WTC11 (cell line): ENCODE data around the gene CEP85L. TPM values are rescaled to one million over a fixed set of nuclear protein-coding genes. Genes with fewer than 3 reads are reported as not detected.

ENCODE experiments used
- ATAC-seq: fragments of 200-7000 bp; cut with Tn5 transposase; 2 replicates; pipeline ENCODE4 v1.10.0; 2021; ENCODE audit warnings: mild to moderate bottlenecking, moderate library complexity
- CTCF ChIA-PET: fragments of 300-600 bp; sonication (Branson Sonifier 250); formaldehyde crosslinking; loops from one replicate; lab custom pipeline; 2021; ENCODE audit warnings: antibody characterized with exemption; lab: Charles Lee
- POLR2A ChIA-PET: fragments of 350-600 bp; sonication (Branson Sonifier 250); formaldehyde crosslinking; loops from one replicate; lab custom pipeline; 2021; ENCODE audit warnings: antibody characterized with exemption; lab: Charles Lee
- DNase-seq: peaks from one replicate; pipeline ENCODE4 v3.0.0; 2021; ENCODE audit warnings: low spot score
- H3K27ac Mint-ChIP-seq: 2 replicates; pipeline ENCODE4 v1.8.0; 2021; ENCODE audit warnings: mixed read lengths
- H3K27me3 Mint-ChIP-seq: 2 replicates; pipeline ENCODE4 v1.8.0; 2021; ENCODE audit warnings: low read depth, mild to moderate bottlenecking, moderate library complexity, mixed read lengths
- H3K36me3 Mint-ChIP-seq: 2 replicates; pipeline ENCODE4 v1.8.0; 2021; ENCODE audit warnings: mixed read lengths
- H3K4me1 Mint-ChIP-seq: 2 replicates; pipeline ENCODE4 v1.8.0; 2022; ENCODE audit warnings: mixed read lengths
- H3K4me3 Mint-ChIP-seq: 2 replicates; pipeline ENCODE4 v1.8.0; 2021; ENCODE audit warnings: mild to moderate bottlenecking, moderate library complexity, mixed read lengths
- H3K9me3 Mint-ChIP-seq: 2 replicates; pipeline ENCODE4 v1.8.0; 2021; ENCODE audit warnings: mixed read lengths
- ATF3 ChIP-seq: sonication (generic); formaldehyde crosslinking; conservative IDR thresholded peaks from 2 replicates; pipeline ENCODE4 v1.8.1; 2022; ENCODE audit warnings: mild to moderate bottlenecking, missing genetic modification reagents
- CBFB ChIP-seq: sonication (generic); formaldehyde crosslinking; IDR thresholded peaks from 2 replicates; pipeline ENCODE4 v1.8.1; 2022; ENCODE audit warnings: mild to moderate bottlenecking, low read depth, missing genetic modification reagents
- EMX1 ChIP-seq: fragments of 250-450 bp; sonication (Bioruptor Pico); IDR thresholded peaks from 2 replicates; pipeline ENCODE4 v1.8.0; 2021; ENCODE audit warnings: mild to moderate bottlenecking
- FOXK1 ChIP-seq: sonication (generic); formaldehyde crosslinking; IDR thresholded peaks from 2 replicates; pipeline ENCODE4 v1.8.0; 2022; ENCODE audit warnings: mild to moderate bottlenecking, moderate library complexity, missing genetic modification reagents
- FOXP4 ChIP-seq: sonication (generic); formaldehyde crosslinking; IDR thresholded peaks from 2 replicates; pipeline ENCODE4 v1.8.0; 2022; ENCODE audit warnings: mild to moderate bottlenecking, missing genetic modification reagents
- JAZF1 ChIP-seq: fragments of 250-450 bp; sonication (Bioruptor Pico); IDR thresholded peaks from 2 replicates; pipeline ENCODE4 v1.9.0; 2021; ENCODE audit warnings: moderate library complexity, mild to moderate bottlenecking, inconsistent platforms
- NR2C2 ChIP-seq: sonication (generic); formaldehyde crosslinking; IDR thresholded peaks from 2 replicates; pipeline ENCODE4 v1.8.0; 2022; ENCODE audit warnings: mild to moderate bottlenecking, missing genetic modification reagents
- PRRX2 ChIP-seq: fragments of 250-450 bp; sonication (Bioruptor Pico); IDR thresholded peaks from 2 replicates; pipeline ENCODE4 v1.8.0; 2021; ENCODE audit warnings: mild to moderate bottlenecking
- ZBTB21 ChIP-seq: sonication (generic); formaldehyde crosslinking; IDR thresholded peaks from 2 replicates; pipeline ENCODE4 v1.8.1; 2023; ENCODE audit warnings: mild to moderate bottlenecking, missing genetic modification reagents, borderline replicate concordance
- total RNA-seq: library from RNA; stranded (reverse); gene quantifications from 3 replicates; pipeline ENCODE4 v1.2.3, GENCODE V29; 2021
- TF ChIP-seq, protein P1 (sequence below): sonication (generic); formaldehyde crosslinking; IDR thresholded peaks from 2 replicates; pipeline ENCODE4 v1.8.1; 2022; ENCODE audit warnings: low read depth, mild to moderate bottlenecking, moderate library complexity, missing genetic modification reagents, borderline replicate concordance
- TF ChIP-seq, protein P2 (sequence below): sonication (generic); formaldehyde crosslinking; IDR thresholded peaks from 2 replicates; pipeline ENCODE4 v1.8.0; 2022; ENCODE audit warnings: missing genetic modification reagents
- TF ChIP-seq, protein P3 (sequence below): fragments of 250-450 bp; sonication (Bioruptor Pico); IDR thresholded peaks from 2 replicates; pipeline ENCODE4 v1.9.0; 2021; ENCODE audit warnings: mild to moderate bottlenecking, borderline replicate concordance
- TF ChIP-seq, protein P4 (sequence below): fragments of 250-450 bp; sonication (Bioruptor Pico); conservative IDR thresholded peaks from 2 replicates; pipeline ENCODE4 v1.9.0; 2021; ENCODE audit warnings: mild to moderate bottlenecking

CEP85L gene
- total RNA-seq, 1 experiment from 2014 or later = 32.5 TPM

DNA sequence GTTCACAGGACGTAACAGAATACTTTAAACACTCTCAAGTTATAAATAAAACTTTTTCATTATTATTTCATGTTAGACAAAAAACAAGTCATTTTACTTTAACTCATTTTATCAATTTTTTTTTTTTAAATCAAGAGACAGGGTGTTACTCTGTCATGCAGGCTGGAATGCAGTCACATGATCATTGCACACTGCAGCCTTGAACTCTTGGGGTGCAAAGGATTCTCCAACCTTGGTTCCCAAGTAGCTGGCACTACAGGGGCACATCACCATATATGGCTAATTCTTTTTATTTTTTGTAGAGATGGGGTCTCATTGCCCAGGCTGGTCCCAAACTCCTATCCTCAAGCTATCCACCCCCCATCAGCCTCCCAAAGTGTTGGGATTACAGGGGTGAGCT, 89.1 kb downstream of the CEP85L start (continued):
- TF ChIP-seq, protein P1, sequence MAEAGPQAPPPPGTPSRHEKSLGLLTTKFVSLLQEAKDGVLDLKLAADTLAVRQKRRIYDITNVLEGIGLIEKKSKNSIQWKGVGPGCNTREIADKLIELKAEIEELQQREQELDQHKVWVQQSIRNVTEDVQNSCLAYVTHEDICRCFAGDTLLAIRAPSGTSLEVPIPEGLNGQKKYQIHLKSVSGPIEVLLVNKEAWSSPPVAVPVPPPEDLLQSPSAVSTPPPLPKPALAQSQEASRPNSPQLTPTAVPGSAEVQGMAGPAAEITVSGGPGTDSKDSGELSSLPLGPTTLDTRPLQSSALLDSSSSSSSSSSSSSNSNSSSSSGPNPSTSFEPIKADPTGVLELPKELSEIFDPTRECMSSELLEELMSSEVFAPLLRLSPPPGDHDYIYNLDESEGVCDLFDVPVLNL (CRISPR knock-in tag) = no peak
- no peak for TF ChIP-seq FOXP4 (CRISPR knock-in tag)
- TF ChIP-seq CBFB (CRISPR knock-in tag) = no peak
- no peak for TF ChIP-seq ZBTB21 (CRISPR knock-in tag)
- TF ChIP-seq, protein P2, sequence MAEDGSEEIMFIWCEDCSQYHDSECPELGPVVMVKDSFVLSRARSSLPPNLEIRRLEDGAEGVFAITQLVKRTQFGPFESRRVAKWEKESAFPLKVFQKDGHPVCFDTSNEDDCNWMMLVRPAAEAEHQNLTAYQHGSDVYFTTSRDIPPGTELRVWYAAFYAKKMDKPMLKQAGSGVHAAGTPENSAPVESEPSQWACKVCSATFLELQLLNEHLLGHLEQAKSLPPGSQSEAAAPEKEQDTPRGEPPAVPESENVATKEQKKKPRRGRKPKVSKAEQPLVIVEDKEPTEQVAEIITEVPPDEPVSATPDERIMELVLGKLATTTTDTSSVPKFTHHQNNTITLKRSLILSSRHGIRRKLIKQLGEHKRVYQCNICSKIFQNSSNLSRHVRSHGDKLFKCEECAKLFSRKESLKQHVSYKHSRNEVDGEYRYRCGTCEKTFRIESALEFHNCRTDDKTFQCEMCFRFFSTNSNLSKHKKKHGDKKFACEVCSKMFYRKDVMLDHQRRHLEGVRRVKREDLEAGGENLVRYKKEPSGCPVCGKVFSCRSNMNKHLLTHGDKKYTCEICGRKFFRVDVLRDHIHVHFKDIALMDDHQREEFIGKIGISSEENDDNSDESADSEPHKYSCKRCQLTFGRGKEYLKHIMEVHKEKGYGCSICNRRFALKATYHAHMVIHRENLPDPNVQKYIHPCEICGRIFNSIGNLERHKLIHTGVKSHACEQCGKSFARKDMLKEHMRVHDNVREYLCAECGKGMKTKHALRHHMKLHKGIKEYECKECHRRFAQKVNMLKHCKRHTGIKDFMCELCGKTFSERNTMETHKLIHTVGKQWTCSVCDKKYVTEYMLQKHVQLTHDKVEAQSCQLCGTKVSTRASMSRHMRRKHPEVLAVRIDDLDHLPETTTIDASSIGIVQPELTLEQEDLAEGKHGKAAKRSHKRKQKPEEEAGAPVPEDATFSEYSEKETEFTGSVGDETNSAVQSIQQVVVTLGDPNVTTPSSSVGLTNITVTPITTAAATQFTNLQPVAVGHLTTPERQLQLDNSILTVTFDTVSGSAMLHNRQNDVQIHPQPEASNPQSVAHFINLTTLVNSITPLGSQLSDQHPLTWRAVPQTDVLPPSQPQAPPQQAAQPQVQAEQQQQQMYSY (CRISPR knock-in tag) = no peak
- TF ChIP-seq, protein P3, sequence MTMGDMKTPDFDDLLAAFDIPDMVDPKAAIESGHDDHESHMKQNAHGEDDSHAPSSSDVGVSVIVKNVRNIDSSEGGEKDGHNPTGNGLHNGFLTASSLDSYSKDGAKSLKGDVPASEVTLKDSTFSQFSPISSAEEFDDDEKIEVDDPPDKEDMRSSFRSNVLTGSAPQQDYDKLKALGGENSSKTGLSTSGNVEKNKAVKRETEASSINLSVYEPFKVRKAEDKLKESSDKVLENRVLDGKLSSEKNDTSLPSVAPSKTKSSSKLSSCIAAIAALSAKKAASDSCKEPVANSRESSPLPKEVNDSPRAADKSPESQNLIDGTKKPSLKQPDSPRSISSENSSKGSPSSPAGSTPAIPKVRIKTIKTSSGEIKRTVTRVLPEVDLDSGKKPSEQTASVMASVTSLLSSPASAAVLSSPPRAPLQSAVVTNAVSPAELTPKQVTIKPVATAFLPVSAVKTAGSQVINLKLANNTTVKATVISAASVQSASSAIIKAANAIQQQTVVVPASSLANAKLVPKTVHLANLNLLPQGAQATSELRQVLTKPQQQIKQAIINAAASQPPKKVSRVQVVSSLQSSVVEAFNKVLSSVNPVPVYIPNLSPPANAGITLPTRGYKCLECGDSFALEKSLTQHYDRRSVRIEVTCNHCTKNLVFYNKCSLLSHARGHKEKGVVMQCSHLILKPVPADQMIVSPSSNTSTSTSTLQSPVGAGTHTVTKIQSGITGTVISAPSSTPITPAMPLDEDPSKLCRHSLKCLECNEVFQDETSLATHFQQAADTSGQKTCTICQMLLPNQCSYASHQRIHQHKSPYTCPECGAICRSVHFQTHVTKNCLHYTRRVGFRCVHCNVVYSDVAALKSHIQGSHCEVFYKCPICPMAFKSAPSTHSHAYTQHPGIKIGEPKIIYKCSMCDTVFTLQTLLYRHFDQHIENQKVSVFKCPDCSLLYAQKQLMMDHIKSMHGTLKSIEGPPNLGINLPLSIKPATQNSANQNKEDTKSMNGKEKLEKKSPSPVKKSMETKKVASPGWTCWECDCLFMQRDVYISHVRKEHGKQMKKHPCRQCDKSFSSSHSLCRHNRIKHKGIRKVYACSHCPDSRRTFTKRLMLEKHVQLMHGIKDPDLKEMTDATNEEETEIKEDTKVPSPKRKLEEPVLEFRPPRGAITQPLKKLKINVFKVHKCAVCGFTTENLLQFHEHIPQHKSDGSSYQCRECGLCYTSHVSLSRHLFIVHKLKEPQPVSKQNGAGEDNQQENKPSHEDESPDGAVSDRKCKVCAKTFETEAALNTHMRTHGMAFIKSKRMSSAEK (CRISPR knock-in tag) = no peak

- Mint-ChIP-seq H3K27ac (no peak overlapping the region), H3K36me3 (no peaks in the 10 kb centered on the region; the same call in 1 of the 2 replicates), H3K27me3 (no peaks in the 10 kb centered on the region), H3K9me3 (no peaks in the 10 kb centered on the region), H3K4me3 (no peak overlapping the region)
- POLR2A ChIA-PET = no interaction called here
- no peak for ATAC-seq
- TF ChIP-seq FOXK1 (no peak), JAZF1 (CRISPR knock-in tag) (no peak), NR2C2 (no peak), PRRX2 (CRISPR knock-in tag) (no peak), EMX1 (CRISPR knock-in tag) (no peak), ATF3 (CRISPR knock-in tag) (no peak)
- TF ChIP-seq, protein P4, sequence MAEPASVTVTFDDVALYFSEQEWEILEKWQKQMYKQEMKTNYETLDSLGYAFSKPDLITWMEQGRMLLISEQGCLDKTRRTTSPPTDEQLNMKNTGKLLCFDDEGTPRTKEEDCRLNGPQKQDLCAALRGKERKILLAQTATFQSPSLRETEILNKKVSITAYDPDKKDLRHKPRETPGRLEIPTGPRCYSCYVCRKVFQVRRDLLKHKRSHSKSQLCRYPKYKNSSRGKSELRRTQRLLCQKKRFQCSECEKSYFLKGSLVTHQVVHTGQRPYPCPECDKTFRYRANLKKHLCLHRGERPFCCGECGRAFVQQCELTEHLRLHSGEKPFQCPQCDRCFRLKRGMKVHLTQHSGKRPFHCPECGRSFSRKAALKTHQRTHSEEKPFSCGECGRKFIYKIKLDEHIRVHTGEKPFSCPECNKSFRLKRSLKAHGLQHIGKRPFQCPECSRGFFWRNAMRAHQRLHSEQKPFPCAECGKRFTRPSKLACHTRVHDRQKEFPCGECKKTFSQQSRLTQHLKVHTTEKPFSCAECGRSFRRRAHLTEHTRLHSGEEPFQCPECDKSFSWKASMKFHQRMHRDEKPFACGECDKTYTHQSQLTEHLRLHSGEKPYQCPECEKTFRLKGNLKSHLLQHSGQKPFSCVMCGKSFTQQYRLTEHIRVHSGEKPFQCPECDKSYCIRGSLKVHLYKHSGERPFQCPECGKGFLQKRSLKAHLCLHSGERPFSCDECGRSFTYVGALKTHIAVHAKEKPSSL = no peak
- TF ChIP-seq, all 79 proteins: peak for 0
- H3K4me1 Mint-ChIP-seq = no peaks in the 10 kb centered on the region
- CTCF ChIA-PET = no interaction called here
- no peak for DNase-seq
Observed at GRCh38 chr6:118559659-118560058, 91.7 kb downstream of the CEP85L start.
